Type B pancreatic cell (in vitro differentiated cells): Measurements from ENCODE around the gene CAMSAP2. TPM values are rescaled to one million over a fixed set of nuclear protein-coding genes. Genes with fewer than 3 reads are reported as not detected.

Experiments
- DNase-seq: peaks from one replicate; pipeline ENCODE4 v3.0.0; 2021; ENCODE audit warnings: mixed read lengths; ENCODE audit not compliant: unreplicated experiment; ENCODE audit errors: extremely low spot score
- H3K27ac Mint-ChIP-seq: 2 replicates; pipeline ENCODE4 v1.8.0; 2021; ENCODE audit warnings: mild to moderate bottlenecking, mixed read lengths
- H3K27me3 Mint-ChIP-seq: 2 replicates; pipeline ENCODE4 v1.8.0; 2021; ENCODE audit warnings: mixed read lengths
- H3K36me3 Mint-ChIP-seq: 2 replicates; pipeline ENCODE4 v1.8.0; 2021; ENCODE audit warnings: mixed read lengths
- H3K4me1 Mint-ChIP-seq: one replicate; pipeline ENCODE4 v1.8.0; 2021; ENCODE audit warnings: mixed read lengths; ENCODE audit not compliant: unreplicated experiment
- H3K4me3 Mint-ChIP-seq: 2 replicates; pipeline ENCODE4 v1.8.0; 2021; ENCODE audit warnings: mild to moderate bottlenecking, mixed read lengths
- H3K9me3 Mint-ChIP-seq: 2 replicates; pipeline ENCODE4 v1.8.0; 2021; ENCODE audit warnings: mixed read lengths
- CTCF ChIP-seq: fragments of 200-600 bp; sonication (generic); conservative IDR thresholded peaks from 2 replicates; pipeline ENCODE4 v1.5.0; 2021; ENCODE audit warnings: antibody characterized with exemption, mild to moderate bottlenecking
- long read RNA-seq: library from polyadenylated mRNA; unstranded; transcript quantifications from one replicate; pipeline ENCODE4 v2.0.0, GENCODE V29; 2020
- total RNA-seq: library from RNA; stranded (reverse); gene quantifications from 2 replicates; pipeline ENCODE4 v1.2.1, GENCODE V29; 2021; ENCODE audit warnings: low replicate concordance

Gene CAMSAP2
- total RNA-seq, result 27.4 and 28.5 TPM in 2 replicates
- long read RNA-seq, partial matches to known transcripts, result 9 of 19 reads
- long read RNA-seq, other reads (novel, unspliced or antisense), result 10 of 19 reads

- H3K4me1 Mint-ChIP-seq, result peaks cover 34% of the 10 kb centered on the region
- H3K27me3 Mint-ChIP-seq, result no peaks in the 10 kb centered on the region
- H3K4me3 Mint-ChIP-seq, result peak within 1 kb of the TSS; percentile 100
- peaks cover 3% of the 10 kb centered on the region for H3K36me3 Mint-ChIP-seq
- H3K9me3 Mint-ChIP-seq, result no peaks in the 10 kb centered on the region
- no peak for TF ChIP-seq CTCF
- DNase-seq, result peak; percentile 92
- H3K27ac Mint-ChIP-seq, result peak within 1 kb of the TSS; percentile 100
Observed at GRCh38 chr1:200738327-200738948, at the start of gene CAMSAP2. Gene CAMSAP2, plus strand, starts transcription at chr1:200738893. Its CDS starts 935 bp downstream, at chr1:200739828.

GRCh38 chr1:200692316-200692715 lies 46.4 kb upstream of the CAMSAP2 start:
- no peaks in the 10 kb centered on the region for H3K27me3 Mint-ChIP-seq
- H3K4me1 Mint-ChIP-seq, result no peaks in the 10 kb centered on the region
- no peak overlapping the region for H3K27ac Mint-ChIP-seq
- TF ChIP-seq CTCF, result no peak
- H3K9me3 Mint-ChIP-seq, result no peaks in the 10 kb centered on the region
- no peaks in the 10 kb centered on the region for H3K36me3 Mint-ChIP-seq
- no peak overlapping the region for H3K4me3 Mint-ChIP-seq
- DNase-seq, result no peak

- H3K27me3 Mint-ChIP-seq, result no peaks in the 10 kb centered on the region
- H3K36me3 Mint-ChIP-seq, result no peaks in the 10 kb centered on the region
- no peak overlapping the region for H3K4me3 Mint-ChIP-seq
- no peak for DNase-seq
- no peak for TF ChIP-seq CTCF
- H3K4me1 Mint-ChIP-seq, result no peaks in the 10 kb centered on the region
- H3K9me3 Mint-ChIP-seq, result no peaks in the 10 kb centered on the region
- no peak overlapping the region for H3K27ac Mint-ChIP-seq
Observed at GRCh38 chr1:200693327-200693726, 45.4 kb upstream of the CAMSAP2 start.

GRCh38 chr1:200694738-200695137 lies 44.0 kb upstream of the CAMSAP2 start:
- no peak for TF ChIP-seq CTCF
- Mint-ChIP-seq H3K4me3 (no peak overlapping the region), H3K27me3 (no peaks in the 10 kb centered on the region), H3K9me3 (no peaks in the 10 kb centered on the region), H3K36me3 (no peaks in the 10 kb centered on the region), H3K4me1 (no peaks in the 10 kb centered on the region), H3K27ac (no peak overlapping the region)
- no peak for DNase-seq

GRCh38 chr1:200699871-200700270 lies 38.8 kb upstream of the CAMSAP2 start:
- Mint-ChIP-seq H3K27ac (no peak overlapping the region), H3K4me3 (no peak overlapping the region), H3K4me1 (no peaks in the 10 kb centered on the region), H3K27me3 (no peaks in the 10 kb centered on the region), H3K9me3 (no peaks in the 10 kb centered on the region), H3K36me3 (no peaks in the 10 kb centered on the region)
- DNase-seq, result no peak
- no peak for TF ChIP-seq CTCF
